Endothelial cell of umbilical vein (primary cell): ENCODE results near the gene C1orf53. TPM values are rescaled to one million over a fixed set of nuclear protein-coding genes. Genes with fewer than 3 reads are reported as not detected.

ENCODE experiments used
- BruUV-seq: library from RNA; stranded (reverse); fragments of 400-500 nt; replicated peaks from 2 replicates; lab custom pipeline; 2021; lab: Mats Ljungman, UMichigan
- CTCF ChIA-PET: fragments of 300-600, 350-600 bp; sonication (Branson Sonifier 250); formaldehyde crosslinking; loops from one replicate; lab custom pipeline; 2021; ENCODE audit warnings: antibody characterized with exemption, inconsistent platforms; lab: Charles Lee
- POLR2A ChIA-PET: fragments of 300-600, 350-600 bp; sonication (Branson Sonifier 250); formaldehyde crosslinking; loops from one replicate; lab custom pipeline; 2021; ENCODE audit warnings: antibody characterized with exemption, inconsistent platforms; lab: Charles Lee
- DNase-seq: peaks from one replicate; pipeline ENCODE4 v3.0.0-alpha.2; 2011; ENCODE audit warnings: low read depth, low spot score
- FAIRE-seq: peaks from 2 replicates; lab custom pipeline; 2011; peaks lifted over from hg19 to GRCh38; lab: Jason Lieb, UNC
- H2AFZ ChIP-seq: 2 replicates; pipeline ENCODE4 v1.6.0; 2012; ENCODE audit warnings: low read depth, low read length, control low read depth, inconsistent platforms
- H3K27ac ChIP-seq: 2 replicates; pipeline ENCODE4 v1.5.1; 2011; ENCODE audit warnings: low read depth, mild to moderate bottlenecking, control low read depth, low read length, moderate library complexity; ENCODE audit not compliant: insufficient read depth
- H3K27me3 ChIP-seq, 2 experiments: 2 replicates each; pipeline versions ENCODE4 v1.6.0 to v1.6.1; 2011; ENCODE audit warnings: low read length in 2 of 2, mixed read lengths in 1 of 2; ENCODE audit not compliant: control insufficient read depth in 2 of 2, insufficient read depth in 2 of 2
- H3K36me3 ChIP-seq, 2 experiments: 2 replicates in 1 of 2; 3 replicates in 1 of 2; pipeline ENCODE4 v1.5.1; 2011; ENCODE audit warnings: low read length in 2 of 2, mild to moderate bottlenecking in 1 of 2, moderate library complexity in 1 of 2; ENCODE audit not compliant: control insufficient read depth in 2 of 2, insufficient read depth in 2 of 2; ENCODE audit errors: extremely low read depth in 1 of 2
- H3K4me1 ChIP-seq: 3 replicates; pipeline ENCODE4 v1.5.1; 2011; ENCODE audit warnings: mild to moderate bottlenecking, low read length; ENCODE audit not compliant: control insufficient read depth, insufficient read depth; ENCODE audit errors: extremely low read depth
- H3K4me2 ChIP-seq: 2 replicates; pipeline ENCODE4 v1.6.1; 2011; ENCODE audit warnings: low read length, control low read depth, mixed read lengths; ENCODE audit not compliant: insufficient read depth
- H3K4me3 ChIP-seq, 3 experiments: fragments of 200-600 bp in 1 of 3; sonication (generic), shearing (Covaris generic) in 1 of 3; replicated peaks in 1 of 3; 2 replicates each; pipeline ENCODE4 v1.5.1; 2011 to 2016; ENCODE audit warnings: control low read depth in 3 of 3, low read length in 3 of 3, mild to moderate bottlenecking in 2 of 3, inconsistent platforms in 1 of 3, low read depth in 1 of 3, moderate library complexity in 1 of 3; ENCODE audit not compliant: insufficient read depth in 1 of 3
- H3K79me2 ChIP-seq: 2 replicates; pipeline ENCODE4 v1.6.0; 2012; ENCODE audit warnings: low read length, inconsistent platforms; ENCODE audit not compliant: control insufficient read depth, insufficient read depth
- H3K9ac ChIP-seq: replicated peaks from 2 replicates; pipeline ENCODE3; 2011; ENCODE audit warnings: low read length, control low read depth; ENCODE audit not compliant: insufficient read depth; ENCODE audit errors: extremely low read depth
- H3K9me1 ChIP-seq: replicated peaks from 3 replicates; pipeline ENCODE4 v1.6.0; 2011; ENCODE audit warnings: mild to moderate bottlenecking, low read length; ENCODE audit not compliant: control insufficient read depth, insufficient read depth; ENCODE audit errors: extremely low read depth
- H3K9me3 ChIP-seq: replicated peaks from 2 replicates; pipeline ENCODE4 v1.5.1; 2012; ENCODE audit warnings: low read length, inconsistent platforms; ENCODE audit not compliant: control insufficient read depth, insufficient read depth
- H4K20me1 ChIP-seq: replicated peaks from 2 replicates; pipeline ENCODE3; 2011; ENCODE audit warnings: mild to moderate bottlenecking, low read length; ENCODE audit not compliant: control insufficient read depth, insufficient read depth; ENCODE audit errors: extremely low read depth
- EZH2 ChIP-seq: IDR thresholded peaks from 2 replicates; pipeline ENCODE4 v1.6.1; 2012; ENCODE audit warnings: borderline replicate concordance, low read depth, mild to moderate bottlenecking, moderate library complexity, low read length, inconsistent platforms; ENCODE audit not compliant: severe bottlenecking
- FOS ChIP-seq: IDR thresholded peaks from 2 replicates; pipeline ENCODE4 v1.6.1; 2011; ENCODE audit warnings: mild to moderate bottlenecking, low read length, moderate library complexity, borderline replicate concordance; ENCODE audit not compliant: insufficient read depth
- GATA2 ChIP-seq: IDR thresholded peaks from 2 replicates; pipeline ENCODE4 v1.7.0; 2011; ENCODE audit warnings: low read depth, mild to moderate bottlenecking, moderate library complexity, mixed read lengths, low read length; ENCODE audit not compliant: insufficient read length, insufficient read depth
- JUN ChIP-seq: IDR thresholded peaks from 2 replicates; pipeline ENCODE4 v1.6.1; 2011; ENCODE audit warnings: borderline replicate concordance, low read depth; ENCODE audit not compliant: insufficient read length, insufficient read depth
- MYC ChIP-seq: IDR thresholded peaks from one replicate; pipeline ENCODE4 v1.6.1; 2011; ENCODE audit warnings: mild to moderate bottlenecking, low read depth, low read length
- POLR2A ChIP-seq: IDR thresholded peaks from 2 replicates; pipeline ENCODE4 v1.6.1; 2012; ENCODE audit warnings: low read depth, mild to moderate bottlenecking, control low read depth, low read length
- POLR2AphosphoS5 ChIP-seq: IDR thresholded peaks from 2 replicates; pipeline ENCODE4 v1.6.1; 2012; ENCODE audit warnings: low read depth, mild to moderate bottlenecking, control low read depth, low read length, moderate library complexity; ENCODE audit not compliant: insufficient read depth
- dilution Hi-C: fragments of 300-500 bp; cut with MboI; formaldehyde crosslinking; loops from one replicate; pipeline ENCODE4 v1.15.0; 2019; ENCODE audit warnings: low sequenced_read_pairs; ENCODE audit not compliant: extremely low pct_ligation_motif_present
- intact Hi-C: fragments of 100-400 bp; cut with micrococcal nuclease; formaldehyde crosslinking; loops from one replicate; pipeline ENCODE4 v1.10.0; 2022
- polyA plus RNA-seq, 4 experiments: library from polyadenylated mRNA; depleted of rRNA in 3 of 4; stranded (reverse) in 3 of 4; unstranded in 1 of 4; fragments of >200 nt; gene quantifications; 2 replicates each; pipeline versions ENCODE4 v1.2.1 to v1.2.3, GENCODE V29; 2011 to 2012; ENCODE audit warnings: missing spikeins in 1 of 4
- total RNA-seq: library from RNA; stranded (reverse); gene quantifications from 2 replicates; pipeline ENCODE4 v1.2.3, GENCODE V29; 2021
- TF ChIP-seq, protein P1 (sequence below), 2 donors: IDR thresholded peaks; 1 replicate in 1 of 2; 2 replicates in 1 of 2; pipeline ENCODE4 v1.5.1; 2011; ENCODE audit warnings: low read length in 2 of 2, mild to moderate bottlenecking in 2 of 2, moderate library complexity in 2 of 2, control low read depth in 1 of 2, inconsistent platforms in 1 of 2, low read depth in 1 of 2; ENCODE audit not compliant: insufficient read depth in 1 of 2; ENCODE audit errors: extremely low read depth in 1 of 2
- TF ChIP-seq, protein P2 (sequence below): IDR thresholded peaks from 2 replicates; pipeline ENCODE4 v1.6.1; 2011; ENCODE audit not compliant: insufficient read depth, insufficient read length

Gene C1orf53
- total and polyA plus RNA-seq, 2 donors (not counting 3 experiments of a cell fraction or from before 2014, with no cell fraction given) = 3.5 to 6.5 TPM

DNA sequence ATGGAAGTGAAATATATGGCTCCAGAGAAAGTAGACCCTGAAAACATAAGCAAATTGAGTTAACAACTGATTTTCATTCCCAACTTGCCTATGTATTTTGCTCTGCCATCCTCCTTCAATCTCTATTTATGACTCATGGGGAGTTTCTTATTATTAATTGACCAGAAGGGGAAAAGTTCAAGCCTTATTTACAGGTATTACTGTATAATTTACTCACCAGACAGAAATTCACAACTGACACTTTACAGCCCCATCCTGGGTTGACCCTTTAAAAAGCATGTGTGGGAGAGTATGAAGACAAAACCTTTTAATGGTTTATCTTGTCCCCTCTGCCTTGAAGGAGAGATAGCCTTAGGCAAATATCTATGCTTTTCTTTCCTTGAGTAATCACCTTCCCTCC is 39.8 kb upstream of the C1orf53 start:
- CTCF ChIA-PET = no interaction called here
- DNase-seq (no peak), FAIRE-seq (no peak)
- Histone ChIP-seq H3K4me3 (no peak overlapping the region), H4K20me1 (no peaks in the 10 kb centered on the region), H3K36me3 (no peaks in the 10 kb centered on the region), H3K4me2 (no peak overlapping the region), H3K9ac (no peak overlapping the region), H3K4me1 (no peaks in the 10 kb centered on the region), H3K79me2 (no peaks in the 10 kb centered on the region), H3K27ac (no peak overlapping the region), H3K9me1 (no peaks in the 10 kb centered on the region), H2AFZ (no peak overlapping the region), H3K9me3 (no peaks in the 10 kb centered on the region), H3K27me3 (no peaks in the 10 kb centered on the region)
- POLR2A ChIA-PET = no interaction called here
- dilution Hi-C loops = no loop called here
- intact Hi-C loops = no loop called here
- BruUV-seq = no TSS peak
- TF ChIP-seq, protein P1, sequence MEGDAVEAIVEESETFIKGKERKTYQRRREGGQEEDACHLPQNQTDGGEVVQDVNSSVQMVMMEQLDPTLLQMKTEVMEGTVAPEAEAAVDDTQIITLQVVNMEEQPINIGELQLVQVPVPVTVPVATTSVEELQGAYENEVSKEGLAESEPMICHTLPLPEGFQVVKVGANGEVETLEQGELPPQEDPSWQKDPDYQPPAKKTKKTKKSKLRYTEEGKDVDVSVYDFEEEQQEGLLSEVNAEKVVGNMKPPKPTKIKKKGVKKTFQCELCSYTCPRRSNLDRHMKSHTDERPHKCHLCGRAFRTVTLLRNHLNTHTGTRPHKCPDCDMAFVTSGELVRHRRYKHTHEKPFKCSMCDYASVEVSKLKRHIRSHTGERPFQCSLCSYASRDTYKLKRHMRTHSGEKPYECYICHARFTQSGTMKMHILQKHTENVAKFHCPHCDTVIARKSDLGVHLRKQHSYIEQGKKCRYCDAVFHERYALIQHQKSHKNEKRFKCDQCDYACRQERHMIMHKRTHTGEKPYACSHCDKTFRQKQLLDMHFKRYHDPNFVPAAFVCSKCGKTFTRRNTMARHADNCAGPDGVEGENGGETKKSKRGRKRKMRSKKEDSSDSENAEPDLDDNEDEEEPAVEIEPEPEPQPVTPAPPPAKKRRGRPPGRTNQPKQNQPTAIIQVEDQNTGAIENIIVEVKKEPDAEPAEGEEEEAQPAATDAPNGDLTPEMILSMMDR (IDR thresholded peaks at IDR 0.05; ENCODE audit: extremely low read depth in 1 of 2, insufficient read depth in 1 of 2, low read depth in 1 of 2, low read length in 2 of 2) = no peak
- TF ChIP-seq EZH2 (no peak), GATA2 (no peak), POLR2A (no peak), POLR2AphosphoS5 (no peak), JUN (no peak), MYC (no peak), FOS (no peak)
- TF ChIP-seq, protein P2, sequence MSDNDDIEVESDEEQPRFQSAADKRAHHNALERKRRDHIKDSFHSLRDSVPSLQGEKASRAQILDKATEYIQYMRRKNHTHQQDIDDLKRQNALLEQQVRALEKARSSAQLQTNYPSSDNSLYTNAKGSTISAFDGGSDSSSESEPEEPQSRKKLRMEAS = no peak
